Suppressor macrophage treated with lipopolysaccharide for 4 hours (primary cell): ENCODE data around the gene RGPD8.
A peak's percentile ranks its signal among the peaks of the same experiment; 100 is the strongest.
"Not testable (repeated sequence)": the region's sequence is repeated elsewhere in the genome, so short reads cannot be mapped to it uniquely, and the experiment has no call there.

Experiments
- DNase-seq: peaks from one replicate; pipeline ENCODE4 v3.0.0-alpha.2; 2020

Gene RGPD8

GRCh38 chr2:112433480-112433879 is at the start of gene RGPD8:
TSS of gene RGPD8 (minus strand) at chr2:112433645. CDS start at chr2:112433453, 192 bp downstream.
- DNase-seq: peak; percentile 96

- peak; percentile 33 for DNase-seq
Observed at GRCh38 chr2:112483042-112483473, 49.6 kb upstream of the RGPD8 start.

GRCh38 chr2:112482309-112483041 is 49.0 kb upstream of the RGPD8 start:
- peak; percentile 35 for DNase-seq

GRCh38 chr2:112481528-112482233 is 48.2 kb upstream of the RGPD8 start, which contains the start of gene TTL:
TSS of gene TTL (plus strand) at chr2:112482156. CDS start at chr2:112482345, 189 bp downstream.
- peak; percentile 93 for DNase-seq

- peak; percentile 80 for DNase-seq
Observed at GRCh38 chr2:112481050-112481527, 47.6 kb upstream of the RGPD8 start.

- no peak for DNase-seq
Observed at GRCh38 chr2:112480530-112481049, 47.1 kb upstream of the RGPD8 start.

- DNase-seq: no peak
Observed at GRCh38 chr2:112476434-112476833, 43.0 kb upstream of the RGPD8 start.

- no peak for DNase-seq
Observed at GRCh38 chr2:112474844-112475486, 41.5 kb upstream of the RGPD8 start.

- DNase-seq: no peak
Observed at GRCh38 chr2:112472547-112473263, 39.3 kb upstream of the RGPD8 start.

- no peak for DNase-seq
Observed at GRCh38 chr2:112465382-112465781, 31.9 kb upstream of the RGPD8 start.

- no peak for DNase-seq
Observed at GRCh38 chr2:112463256-112463655, 29.8 kb upstream of the RGPD8 start.

GRCh38 chr2:112462178-112462577 is 28.7 kb upstream of the RGPD8 start:
- no peak for DNase-seq

GRCh38 chr2:112459372-112459771 is 25.9 kb upstream of the RGPD8 start:
- no peak for DNase-seq

GRCh38 chr2:112454586-112454985 is 21.1 kb upstream of the RGPD8 start:
- DNase-seq: no peak

- no peak for DNase-seq
Observed at GRCh38 chr2:112451317-112451716, 17.9 kb upstream of the RGPD8 start.

- no peak for DNase-seq
Observed at GRCh38 chr2:112449854-112450253, 16.4 kb upstream of the RGPD8 start.

GRCh38 chr2:112444256-112444655 is 10.8 kb upstream of the RGPD8 start:
- DNase-seq: not testable (repeated sequence)

- not testable (repeated sequence) for DNase-seq
Observed at GRCh38 chr2:112438603-112439261, 5.3 kb upstream of the RGPD8 start.

- not testable (repeated sequence) for DNase-seq
Observed at GRCh38 chr2:112437405-112437831, 4.0 kb upstream of the RGPD8 start.

GRCh38 chr2:112436993-112437392 is 3.5 kb upstream of the RGPD8 start:
- DNase-seq: not testable (repeated sequence)

GRCh38 chr2:112435716-112436431 is 2.4 kb upstream of the RGPD8 start:
- not testable (repeated sequence) for DNase-seq
